Measurements from ENCODE around the gene AQP6.

DNA sequence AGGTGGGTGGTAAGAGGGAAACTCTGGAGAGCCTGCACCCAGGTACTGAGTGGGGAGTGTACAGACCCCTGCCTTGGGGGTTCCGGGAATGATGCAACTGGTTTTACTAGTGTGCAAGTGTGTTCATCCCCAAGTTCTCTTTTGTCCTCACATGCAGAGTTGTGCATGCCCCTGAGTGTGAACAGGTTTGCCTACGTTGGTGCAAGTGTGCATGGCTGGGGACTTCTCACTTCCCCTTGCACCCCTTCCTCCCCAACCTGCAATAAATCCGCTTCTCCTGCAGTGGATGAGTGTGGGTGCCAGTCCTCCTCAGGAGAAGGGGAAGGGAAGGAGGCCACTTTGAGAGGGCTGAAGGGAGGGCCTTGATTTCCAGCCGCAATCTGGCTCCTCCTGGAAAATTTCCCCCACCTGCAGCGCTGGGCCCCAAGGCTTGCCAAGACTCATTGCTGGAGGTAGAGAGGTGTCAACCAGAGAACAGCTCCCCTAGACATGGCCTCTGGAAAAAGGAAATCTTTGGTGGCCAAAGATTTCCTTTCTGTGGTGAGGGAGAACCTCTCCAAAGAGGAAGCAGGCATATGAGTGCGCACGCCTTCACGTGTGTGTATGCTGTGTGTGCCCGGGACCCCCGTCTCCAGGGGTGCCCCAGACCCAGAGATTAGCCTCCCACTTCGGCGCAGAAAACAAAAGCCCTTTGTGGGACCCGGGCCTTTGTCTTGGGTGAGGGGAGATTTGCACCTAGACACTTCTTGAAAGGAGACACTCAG lies 16.7 kb upstream of the AQP6 start:
- TF ChIP-seq, protein P1, sequence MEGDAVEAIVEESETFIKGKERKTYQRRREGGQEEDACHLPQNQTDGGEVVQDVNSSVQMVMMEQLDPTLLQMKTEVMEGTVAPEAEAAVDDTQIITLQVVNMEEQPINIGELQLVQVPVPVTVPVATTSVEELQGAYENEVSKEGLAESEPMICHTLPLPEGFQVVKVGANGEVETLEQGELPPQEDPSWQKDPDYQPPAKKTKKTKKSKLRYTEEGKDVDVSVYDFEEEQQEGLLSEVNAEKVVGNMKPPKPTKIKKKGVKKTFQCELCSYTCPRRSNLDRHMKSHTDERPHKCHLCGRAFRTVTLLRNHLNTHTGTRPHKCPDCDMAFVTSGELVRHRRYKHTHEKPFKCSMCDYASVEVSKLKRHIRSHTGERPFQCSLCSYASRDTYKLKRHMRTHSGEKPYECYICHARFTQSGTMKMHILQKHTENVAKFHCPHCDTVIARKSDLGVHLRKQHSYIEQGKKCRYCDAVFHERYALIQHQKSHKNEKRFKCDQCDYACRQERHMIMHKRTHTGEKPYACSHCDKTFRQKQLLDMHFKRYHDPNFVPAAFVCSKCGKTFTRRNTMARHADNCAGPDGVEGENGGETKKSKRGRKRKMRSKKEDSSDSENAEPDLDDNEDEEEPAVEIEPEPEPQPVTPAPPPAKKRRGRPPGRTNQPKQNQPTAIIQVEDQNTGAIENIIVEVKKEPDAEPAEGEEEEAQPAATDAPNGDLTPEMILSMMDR (IDR thresholded peaks at IDR 0.05; ENCODE audit: borderline replicate concordance, extremely low read depth, low read length, poor library complexity, severe bottlenecking): no peak
- TF ChIP-seq EZH2 (IDR thresholded peaks at IDR 0.05; ENCODE audit: borderline replicate concordance, low read depth, low read length, severe bottlenecking): no peak
